ENCODE data around the gene GPRIN1. TPM values are rescaled to one million over a fixed set of nuclear protein-coding genes. Genes with fewer than 3 reads are reported as not detected.

The GPRIN1 gene
- total RNA-seq, 1 donor from 2014 or later, result 1.4 TPM

GRCh38 chr5:176619203-176619568 is 9.2 kb upstream of the GPRIN1 start:
- peak; percentile 69 for ATAC-seq
- H3K4me3 ChIP-seq, result no peak overlapping the region
- DNase-seq, result peak; percentile 80
- H3K4me1 ChIP-seq, result peaks cover 6% of the 10 kb centered on the region
- H3K9me3 ChIP-seq, result no peaks in the 10 kb centered on the region
- H3K36me3 ChIP-seq, result no peaks in the 10 kb centered on the region
- H3K27me3 ChIP-seq, result peaks cover 68% of the 10 kb centered on the region
- no peak overlapping the region for H3K27ac ChIP-seq
- no peak for TF ChIP-seq CTCF (IDR thresholded peaks at IDR 0.05)
- intact Hi-C loops (cut with DNase I), result no loop called here

- intact Hi-C loops (cut with DNase I), result no loop called here
- Histone ChIP-seq H3K27ac (no peak overlapping the region), H3K4me3 (no peak overlapping the region), H3K27me3 (peaks cover 64% of the 10 kb centered on the region), H3K36me3 (no peaks in the 10 kb centered on the region), H3K9me3 (no peaks in the 10 kb centered on the region), H3K4me1 (peaks cover 6% of the 10 kb centered on the region)
- ATAC-seq, result no peak
- no peak for DNase-seq
- TF ChIP-seq CTCF (IDR thresholded peaks at IDR 0.05), result no peak
Measured at GRCh38 chr5:176618783-176619182, 8.8 kb upstream of the GPRIN1 start.

- intact Hi-C loops (cut with DNase I), result no loop called here
- H3K27me3 ChIP-seq, result peaks cover 52% of the 10 kb centered on the region
- DNase-seq (no peak), ATAC-seq (no peak)
- H3K36me3 ChIP-seq, result no peaks in the 10 kb centered on the region
- H3K4me3 ChIP-seq, result no peak overlapping the region
- H3K27ac ChIP-seq, result no peak overlapping the region
- H3K4me1 ChIP-seq, result peaks cover 6% of the 10 kb centered on the region
- no peak for TF ChIP-seq CTCF (IDR thresholded peaks at IDR 0.05)
- no peaks in the 10 kb centered on the region for H3K9me3 ChIP-seq
Measured at GRCh38 chr5:176616511-176616910, 6.6 kb upstream of the GPRIN1 start.

- TF ChIP-seq CTCF (IDR thresholded peaks at IDR 0.05), result no peak
- H3K4me1 ChIP-seq, result peaks cover 13% of the 10 kb centered on the region
- no peak overlapping the region for H3K4me3 ChIP-seq
- peaks cover 36% of the 10 kb centered on the region for H3K27me3 ChIP-seq
- H3K36me3 ChIP-seq, result no peaks in the 10 kb centered on the region
- intact Hi-C loops (cut with DNase I), result no loop called here
- no peak for DNase-seq
- no peak overlapping the region for H3K27ac ChIP-seq
- no peaks in the 10 kb centered on the region for H3K9me3 ChIP-seq
- no peak for ATAC-seq
Measured at GRCh38 chr5:176614805-176615478, 5.0 kb upstream of the GPRIN1 start.

- Histone ChIP-seq H3K4me1 (peaks cover 7% of the 10 kb centered on the region), H3K9me3 (no peaks in the 10 kb centered on the region), H3K27me3 (peaks cover 15% of the 10 kb centered on the region), H3K27ac (no peak overlapping the region), H3K4me3 (no peak overlapping the region), H3K36me3 (no peaks in the 10 kb centered on the region)
- no peak for ATAC-seq
- no peak for DNase-seq
- TF ChIP-seq CTCF (IDR thresholded peaks at IDR 0.05), result no peak
- intact Hi-C loops (cut with DNase I), result no loop called here
Measured at GRCh38 chr5:176612855-176613254, 2.9 kb upstream of the GPRIN1 start.

GRCh38 chr5:176612008-176612407 is 2.1 kb upstream of the GPRIN1 start:
- intact Hi-C loops (cut with DNase I), result no loop called here
- no peak overlapping the region for H3K4me3 ChIP-seq
- H3K27ac ChIP-seq, result no peak overlapping the region
- no peak for DNase-seq
- peaks cover 9% of the 10 kb centered on the region for H3K27me3 ChIP-seq
- no peaks in the 10 kb centered on the region for H3K36me3 ChIP-seq
- peaks cover 7% of the 10 kb centered on the region for H3K4me1 ChIP-seq
- H3K9me3 ChIP-seq, result no peaks in the 10 kb centered on the region
- TF ChIP-seq CTCF (IDR thresholded peaks at IDR 0.05), result no peak
- no peak for ATAC-seq
